SU-DHL-6 (cell line): ENCODE measurements around the gene UGT2B15.
"Not testable (repeated sequence)": the region's sequence is repeated elsewhere in the genome, so short reads cannot be mapped to it uniquely, and the experiment has no call there.

ENCODE experiments used
- H2AFZ ChIP-seq: fragments of 200-600 bp; sonication (generic); 2 replicates; pipeline ENCODE4 v1.6.1; 2014; ENCODE audit warnings: low read depth, mild to moderate bottlenecking, moderate library complexity, mixed read lengths, antibody characterized with exemption, low read length; ENCODE audit not compliant: severe bottlenecking
- H3F3A ChIP-seq: fragments of 200-600 bp; shearing (Covaris generic); 2 replicates; pipeline ENCODE4 v1.6.0; 2016; ENCODE audit warnings: antibody characterized with exemption, mild to moderate bottlenecking; ENCODE audit not compliant: insufficient read depth
- H3K27ac ChIP-seq: fragments of 200-600 bp; sonication (generic); 2 replicates; pipeline ENCODE4 v1.5.1; 2016; ENCODE audit warnings: low read depth, mild to moderate bottlenecking, low read length, moderate library complexity, mixed read lengths
- H3K27me3 ChIP-seq: fragments of 200-600 bp; sonication (generic), shearing (Covaris generic); 2 replicates; pipeline ENCODE4 v1.6.0; 2014; ENCODE audit warnings: mild to moderate bottlenecking, low read length
- H3K36me3 ChIP-seq: fragments of 200-600 bp; sonication (generic); 2 replicates; pipeline ENCODE4 v1.6.1; 2014; ENCODE audit warnings: mild to moderate bottlenecking, low read length, mixed read lengths
- H3K4me2 ChIP-seq: fragments of 300-600, 200-600 bp; shearing (Covaris generic), sonication (generic); 2 replicates; pipeline ENCODE4 v1.6.0; 2014; ENCODE audit warnings: low read length, low read depth, mild to moderate bottlenecking; ENCODE audit not compliant: poor library complexity, severe bottlenecking
- H3K4me3 ChIP-seq: fragments of 200-600 bp; sonication (generic); 2 replicates; pipeline ENCODE4 v1.5.1; 2014; ENCODE audit warnings: antibody characterized with exemption, low read length, mild to moderate bottlenecking, mixed read lengths; ENCODE audit not compliant: insufficient read depth, poor library complexity, severe bottlenecking
- H3K79me2 ChIP-seq: fragments of 200-600 bp; sonication (generic); 2 replicates; pipeline ENCODE4 v1.6.1; 2014; ENCODE audit warnings: mild to moderate bottlenecking, low read length, moderate library complexity; ENCODE audit not compliant: insufficient read depth
- H3K9ac ChIP-seq: fragments of 200-600 bp; sonication (generic); 2 replicates; pipeline ENCODE4 v1.7.0; 2014; ENCODE audit warnings: mild to moderate bottlenecking, low read length
- H3K9me2 ChIP-seq: fragments of 200-600 bp; sonication (generic); replicated peaks from 2 replicates; pipeline ENCODE4 v1.6.1; 2014; ENCODE audit warnings: low read length; ENCODE audit not compliant: insufficient read depth
- H3K9me3 ChIP-seq: fragments of 200-600 bp; sonication (generic); 2 replicates; pipeline ENCODE4 v1.6.1; 2014; ENCODE audit warnings: low read length, mixed read lengths; ENCODE audit not compliant: insufficient read depth
- H4K20me1 ChIP-seq: fragments of 200-600 bp; sonication (generic); 2 replicates; pipeline ENCODE4 v1.6.1; 2014; ENCODE audit warnings: low read depth, mild to moderate bottlenecking, antibody characterized with exemption, low read length, moderate library complexity, mixed read lengths
- CTCF ChIP-seq: fragments of 200-600 bp; sonication (generic); IDR thresholded peaks from one replicate; pipeline ENCODE4 v1.5.1; 2017; ENCODE audit warnings: antibody characterized with exemption, mild to moderate bottlenecking, low read length, moderate library complexity; ENCODE audit not compliant: insufficient read depth, poor library complexity, severe bottlenecking
- EZH2phosphoT487 ChIP-seq: fragments of 200-600 bp; sonication (generic), shearing (Covaris generic); conservative IDR thresholded peaks from 2 replicates; pipeline ENCODE4 v1.6.1; 2018; ENCODE audit warnings: mild to moderate bottlenecking, antibody characterized with exemption, low read length, moderate library complexity, mixed read lengths

Gene UGT2B15

GRCh38 chr4:68683034-68683433, 12.6 kb upstream of the UGT2B15 start:
- Histone ChIP-seq H3K27me3 (no peaks in the 10 kb centered on the region), H3K4me2 (no peak overlapping the region), H4K20me1 (no peaks in the 10 kb centered on the region), H3K9ac (no peak overlapping the region), H2AFZ (no peak overlapping the region), H3K36me3 (no peaks in the 10 kb centered on the region), H3K27ac (no peak overlapping the region), H3K9me3 (no peaks in the 10 kb centered on the region), H3K4me3 (no peak overlapping the region), H3K9me2 (no peaks in the 10 kb centered on the region), H3F3A (no peaks in the 10 kb centered on the region), H3K79me2 (no peaks in the 10 kb centered on the region)
- TF ChIP-seq CTCF (no peak), EZH2phosphoT487 (no peak)

GRCh38 chr4:68681298-68681697, 10.8 kb upstream of the UGT2B15 start:
- not testable (repeated sequence) for H2AFZ ChIP-seq, H3K9me2 ChIP-seq, H3K79me2 ChIP-seq, H3K27ac ChIP-seq, H3F3A ChIP-seq, H3K9ac ChIP-seq, H3K4me2 ChIP-seq, H4K20me1 ChIP-seq, H3K27me3 ChIP-seq, H3K36me3 ChIP-seq, H3K9me3 ChIP-seq, H3K4me3 ChIP-seq

- H3K27me3 ChIP-seq: no peaks in the 10 kb centered on the region
- H3K79me2 ChIP-seq: no peaks in the 10 kb centered on the region
- no peak for TF ChIP-seq CTCF
- no peak for TF ChIP-seq EZH2phosphoT487
- no peaks in the 10 kb centered on the region for H3K36me3 ChIP-seq
- H3K4me2 ChIP-seq: no peak overlapping the region
- H3K4me3 ChIP-seq: no peak overlapping the region
- no peak overlapping the region for H3K9ac ChIP-seq
- H4K20me1 ChIP-seq: no peaks in the 10 kb centered on the region
- no peak overlapping the region for H2AFZ ChIP-seq
- H3F3A ChIP-seq: no peaks in the 10 kb centered on the region
- H3K27ac ChIP-seq: no peak overlapping the region
- H3K9me3 ChIP-seq: no peaks in the 10 kb centered on the region
- no peaks in the 10 kb centered on the region for H3K9me2 ChIP-seq
Measured at GRCh38 chr4:68673143-68673542, 2.7 kb upstream of the UGT2B15 start.

GRCh38 chr4:68671217-68671616, 765 bp upstream of the UGT2B15 start:
- not testable (repeated sequence) for H3K9me2 ChIP-seq, H3K79me2 ChIP-seq, H4K20me1 ChIP-seq, H2AFZ ChIP-seq, H3K9ac ChIP-seq, H3F3A ChIP-seq, H3K9me3 ChIP-seq, H3K36me3 ChIP-seq, H3K27ac ChIP-seq, H3K4me3 ChIP-seq, H3K4me2 ChIP-seq, H3K27me3 ChIP-seq

- not testable (repeated sequence) for H3K4me2 ChIP-seq, H3K9me2 ChIP-seq, H3K4me3 ChIP-seq, H4K20me1 ChIP-seq, H3K9ac ChIP-seq, H3K36me3 ChIP-seq, H3F3A ChIP-seq, H3K27me3 ChIP-seq, H3K79me2 ChIP-seq, H3K9me3 ChIP-seq, H3K27ac ChIP-seq, H2AFZ ChIP-seq
Measured at GRCh38 chr4:68668537-68669163, 1.8 kb downstream of the UGT2B15 start.

GRCh38 chr4:68667551-68667950, 2.9 kb downstream of the UGT2B15 start:
- H3K9me3 ChIP-seq, H3F3A ChIP-seq, H2AFZ ChIP-seq, H3K9ac ChIP-seq, H3K4me2 ChIP-seq, H3K9me2 ChIP-seq, H4K20me1 ChIP-seq, H3K36me3 ChIP-seq, H3K27me3 ChIP-seq, H3K79me2 ChIP-seq, H3K27ac ChIP-seq, H3K4me3 ChIP-seq: not testable (repeated sequence)

- not testable (repeated sequence) for H4K20me1 ChIP-seq, H3K9me3 ChIP-seq, H3K36me3 ChIP-seq, H3K4me3 ChIP-seq, H3K27ac ChIP-seq, H3K9me2 ChIP-seq, H3F3A ChIP-seq, H3K4me2 ChIP-seq, H3K9ac ChIP-seq, H3K79me2 ChIP-seq, H2AFZ ChIP-seq, H3K27me3 ChIP-seq
Measured at GRCh38 chr4:68664721-68665120, 5.7 kb downstream of the UGT2B15 start.
